ENCODE results near the gene MRPS12. TPM values are rescaled to one million over a fixed set of nuclear protein-coding genes. Genes with fewer than 3 reads are reported as not detected.

Gene MRPS12
- total and polyA plus RNA-seq, 9 of the 15 experiments (the other 6 are each of a cell fraction or from before 2014, with no cell fraction given): 8.1 to 174 (median 52.0) TPM

DNA sequence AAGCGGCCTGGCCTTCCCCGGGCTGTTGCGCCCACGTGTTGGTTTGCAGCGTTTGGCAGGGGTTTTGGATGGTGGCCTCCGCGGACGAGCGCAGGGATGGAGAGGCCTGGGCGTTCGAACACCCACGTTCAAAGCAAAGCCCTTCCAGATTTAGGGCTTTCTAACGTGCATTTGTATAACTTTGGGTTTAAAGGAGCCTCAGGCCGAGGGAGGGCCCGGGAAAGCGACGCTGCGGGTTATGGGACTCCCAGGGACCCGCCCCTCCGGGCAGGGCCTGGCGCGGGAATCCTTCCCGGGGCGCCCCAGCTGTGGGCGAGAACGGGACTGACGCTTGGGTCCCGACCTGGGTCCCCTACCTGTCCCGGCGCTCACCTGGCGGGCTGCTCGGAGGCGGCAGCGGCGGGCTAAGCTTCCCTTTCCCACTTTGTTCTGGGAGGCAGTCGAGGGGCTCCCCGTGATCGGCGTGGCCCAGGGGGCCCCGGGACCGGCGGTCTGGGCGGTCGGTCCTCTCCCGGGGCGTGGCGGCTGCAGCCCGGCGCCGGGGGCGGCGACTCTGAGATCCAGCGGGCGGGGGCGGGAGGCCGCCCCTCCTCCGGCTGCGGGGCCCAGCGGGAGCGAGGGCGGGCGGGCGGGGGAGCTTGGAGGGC lies 44.6 kb downstream of the MRPS12 start, which contains the start of gene FBXO17 (continued):
- TF ChIP-seq REST (IDR thresholded peaks at IDR 0.05; ENCODE audit: borderline replicate concordance) (no peak), REST (CRISPR knock-in tag; IDR thresholded peaks at IDR 0.05; ENCODE audit: low read depth) (no peak), SLC30A9 (CRISPR knock-in tag; IDR thresholded peaks at IDR 0.05) (no peak), CHD1 (IDR thresholded peaks at IDR 0.05; ENCODE audit: low read length) (no peak), ZNF512 (tag; IDR thresholded peaks at IDR 0.05) (no peak), ILF3 (IDR thresholded peaks at IDR 0.05; ENCODE audit: borderline replicate concordance) (no peak), MYNN (IDR thresholded peaks at IDR 0.05) (no peak), MYNN (CRISPR knock-in tag; IDR thresholded peaks at IDR 0.05) (no peak), ARID4B (CRISPR knock-in tag; IDR thresholded peaks at IDR 0.05) (peak; percentile 81), NUFIP1 (IDR thresholded peaks at IDR 0.05; ENCODE audit: partially characterized antibody) (no peak), MECOM (CRISPR knock-in tag; IDR thresholded peaks at IDR 0.05) (no peak), ZNF384 (IDR thresholded peaks at IDR 0.05; ENCODE audit: low read depth, low read length) (no peak), SMAD4 (CRISPR knock-in tag; conservative IDR thresholded peaks at IDR 0.05) (0 out of 2 replicates have a peak, but pooled peaks have one; percentile 50), IFI16 (CRISPR knock-in tag; IDR thresholded peaks at IDR 0.05) (no peak), SNIP1 (IDR thresholded peaks at IDR 0.05; ENCODE audit: low read depth) (no peak), DACH1 (IDR thresholded peaks at IDR 0.05; ENCODE audit: partially characterized antibody) (peak; percentile 54)
